Activated B cell treated with CpG ODN at 0.5 μM for 24 hours (primary cell): ENCODE measurements around the gene GNB2. TPM values are rescaled to one million over a fixed set of nuclear protein-coding genes. Genes with fewer than 3 reads are reported as not detected.

Experiments used
- ATAC-seq: fragments of 200-7000 bp; cut with Tn5 transposase; one replicate; pipeline ENCODE4 v1.10.0; 2021; ENCODE audit warnings: low read depth, mild to moderate bottlenecking, moderate library complexity
- CTCF ChIA-PET: fragments of 350-600 bp; sonication (Branson Sonifier 250); formaldehyde crosslinking; loops from one replicate; lab custom pipeline; 2021; ENCODE audit warnings: antibody characterized with exemption; lab: Charles Lee
- POLR2A ChIA-PET: fragments of 350-600 bp; sonication (Branson Sonifier 250); formaldehyde crosslinking; loops from one replicate; lab custom pipeline; 2021; ENCODE audit warnings: antibody characterized with exemption; lab: Charles Lee
- DNase-seq: peaks from one replicate; pipeline ENCODE4 v3.0.0; 2022
- H3K27ac Mint-ChIP-seq: one replicate; pipeline ENCODE4 v1.8.0; 2020; ENCODE audit warnings: mixed read lengths
- H3K27me3 Mint-ChIP-seq: one replicate; pipeline ENCODE4 v1.8.0; 2021; ENCODE audit warnings: mixed read lengths
- H3K36me3 Mint-ChIP-seq: one replicate; pipeline ENCODE4 v1.8.0; 2021; ENCODE audit warnings: low read depth, mixed read lengths
- H3K4me1 Mint-ChIP-seq: one replicate; pipeline ENCODE4 v1.8.0; 2021; ENCODE audit warnings: mixed read lengths
- H3K4me3 Mint-ChIP-seq: one replicate; pipeline ENCODE4 v1.8.0; 2020; ENCODE audit warnings: mild to moderate bottlenecking, mixed read lengths
- H3K9me3 Mint-ChIP-seq: one replicate; pipeline ENCODE4 v1.8.0; 2020; ENCODE audit warnings: mixed read lengths
- intact Hi-C: fragments of 100-400 bp; cut with micrococcal nuclease; formaldehyde crosslinking; loops from one replicate; pipeline ENCODE4 v1.15.1; 2024
- total RNA-seq: library from RNA; stranded (reverse); gene quantifications from 2 replicates; pipeline ENCODE4 v1.2.3, GENCODE V29; 2022
- TF ChIP-seq, protein P1 (sequence below): fragments of 200-600 bp; IDR thresholded peaks from one replicate; pipeline ENCODE4 v1.8.0; 2022; ENCODE audit warnings: antibody characterized with exemption, mild to moderate bottlenecking

Gene GNB2
- total RNA-seq, 1 donor from 2014 or later: 132 TPM

DNA sequence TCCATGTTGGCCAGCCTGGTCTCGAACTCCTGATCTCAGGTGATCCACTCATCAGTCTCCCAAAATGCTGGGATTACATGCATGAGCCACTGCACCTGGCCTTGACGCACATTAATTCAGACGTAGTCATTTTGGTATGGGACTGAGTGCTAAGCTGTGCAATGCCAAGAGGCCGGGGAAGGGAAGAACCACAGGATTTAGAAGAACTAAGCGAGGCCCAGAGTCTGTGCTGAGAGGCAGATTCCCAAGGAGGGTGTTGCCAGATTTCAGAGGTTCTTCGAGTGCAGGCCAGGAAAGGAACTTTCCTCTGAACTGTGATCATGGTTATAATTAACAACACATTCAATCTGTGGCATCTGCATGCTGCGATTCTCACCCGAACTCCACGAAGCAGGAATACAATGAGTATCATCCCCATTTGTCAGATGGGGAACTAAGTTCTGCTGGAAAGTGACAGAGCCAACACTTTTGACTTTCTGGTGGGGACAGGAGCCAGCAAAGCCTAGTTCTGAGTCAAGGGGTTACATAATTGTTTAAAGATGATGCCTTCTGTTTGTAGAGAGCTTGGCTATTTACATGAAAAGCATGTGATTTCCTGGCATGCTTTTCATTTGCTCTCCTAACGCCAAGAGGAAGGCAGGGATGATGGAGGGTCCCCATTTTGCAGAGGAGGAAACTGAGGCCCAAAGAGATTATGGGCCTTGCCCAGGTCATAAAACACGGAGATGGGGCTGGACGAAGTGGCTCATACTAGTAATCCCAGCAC, 53.6 kb downstream of the GNB2 start:
- ChIA-PET CTCF (interaction anchor here (2.7 to 3.0 kb wide), 2 partner anchors 21 to 168 kb away, joined by 7 to 19 read pairs; partner anchors contain the start of gene POP7), POLR2A (no interaction called here)
- intact Hi-C loops: no loop called here
- Mint-ChIP-seq H3K27ac (no peak overlapping the region), H3K27me3 (peaks cover 19% of the 10 kb centered on the region), H3K4me1 (peaks cover 5% of the 10 kb centered on the region), H3K4me3 (no peak overlapping the region), H3K36me3 (no peaks in the 10 kb centered on the region), H3K9me3 (no peaks in the 10 kb centered on the region)
- ATAC-seq (no peak), DNase-seq (no peak)
- TF ChIP-seq, protein P1, sequence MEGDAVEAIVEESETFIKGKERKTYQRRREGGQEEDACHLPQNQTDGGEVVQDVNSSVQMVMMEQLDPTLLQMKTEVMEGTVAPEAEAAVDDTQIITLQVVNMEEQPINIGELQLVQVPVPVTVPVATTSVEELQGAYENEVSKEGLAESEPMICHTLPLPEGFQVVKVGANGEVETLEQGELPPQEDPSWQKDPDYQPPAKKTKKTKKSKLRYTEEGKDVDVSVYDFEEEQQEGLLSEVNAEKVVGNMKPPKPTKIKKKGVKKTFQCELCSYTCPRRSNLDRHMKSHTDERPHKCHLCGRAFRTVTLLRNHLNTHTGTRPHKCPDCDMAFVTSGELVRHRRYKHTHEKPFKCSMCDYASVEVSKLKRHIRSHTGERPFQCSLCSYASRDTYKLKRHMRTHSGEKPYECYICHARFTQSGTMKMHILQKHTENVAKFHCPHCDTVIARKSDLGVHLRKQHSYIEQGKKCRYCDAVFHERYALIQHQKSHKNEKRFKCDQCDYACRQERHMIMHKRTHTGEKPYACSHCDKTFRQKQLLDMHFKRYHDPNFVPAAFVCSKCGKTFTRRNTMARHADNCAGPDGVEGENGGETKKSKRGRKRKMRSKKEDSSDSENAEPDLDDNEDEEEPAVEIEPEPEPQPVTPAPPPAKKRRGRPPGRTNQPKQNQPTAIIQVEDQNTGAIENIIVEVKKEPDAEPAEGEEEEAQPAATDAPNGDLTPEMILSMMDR: no peak

DNA sequence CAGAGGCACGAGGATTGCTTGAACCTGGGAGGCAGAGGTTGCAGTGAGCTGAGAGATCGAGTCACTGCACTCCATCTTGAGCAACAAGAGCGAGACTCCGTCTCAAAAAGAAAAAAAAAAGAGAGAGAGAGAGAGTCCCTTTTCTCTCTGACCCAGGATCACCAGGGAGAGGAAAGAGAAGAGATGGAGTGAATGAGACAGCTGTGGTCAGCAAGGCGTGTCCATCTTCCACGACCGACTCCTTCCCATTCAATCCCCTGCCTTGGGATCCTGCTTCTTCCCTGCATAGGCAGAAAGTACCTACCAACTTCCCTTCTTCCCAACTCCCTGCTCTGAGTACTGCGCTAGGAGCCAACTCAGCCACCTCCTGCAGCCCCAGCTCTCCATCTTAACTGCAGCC, 54.7 kb downstream of the GNB2 start:
- no peak overlapping the region for H3K27ac Mint-ChIP-seq
- TF ChIP-seq, protein P1: no peak

More for the DNA sequence above, 54.7 kb downstream of the GNB2 start:
- DNase-seq (no peak), ATAC-seq (no peak)
- POLR2A ChIA-PET: no interaction called here
- no peaks in the 10 kb centered on the region for H3K9me3 Mint-ChIP-seq
- peaks cover 13% of the 10 kb centered on the region for H3K27me3 Mint-ChIP-seq
- CTCF ChIA-PET: no interaction called here
- no peaks in the 10 kb centered on the region for H3K36me3 Mint-ChIP-seq
- no peak overlapping the region for H3K4me3 Mint-ChIP-seq
- intact Hi-C loops: no loop called here
- peaks cover 14% of the 10 kb centered on the region for H3K4me1 Mint-ChIP-seq

Other genes with a start within 250 kb of the GNB2 start
- 10.8 and 15.2 TPM in 2 replicates for gene ZCWPW1, start 245.0 kb upstream of the GNB2 start, total RNA-seq
- 61.0 and 65.5 TPM in 2 replicates for gene MEPCE, start 243.9 kb upstream of the GNB2 start, total RNA-seq
- gene PPP1R35, start 237.2 kb upstream of the GNB2 start, total RNA-seq: 41.2 and 45.0 TPM in 2 replicates
- gene SPACDR, start 209.5 kb upstream of the GNB2 start, total RNA-seq: 2.3 and 2.7 TPM in 2 replicates
- gene TSC22D4, start 194.5 kb upstream of the GNB2 start, total RNA-seq: 60.2 and 68.7 TPM in 2 replicates
- gene NYAP1, start 189.8 kb upstream of the GNB2 start, total RNA-seq: not detected in 2 replicates
- 9.5 and 10.8 TPM in 2 replicates for gene AGFG2, start 134.5 kb upstream of the GNB2 start, total RNA-seq
- 13.8 and 24.1 TPM in 2 replicates for gene SAP25, start 99.8 kb upstream of the GNB2 start, total RNA-seq
- 137 and 174 TPM in 2 replicates for gene LRCH4, start 87.6 kb upstream of the GNB2 start, total RNA-seq
- 0.29 and 1.9 TPM in 2 replicates for gene FBXO24, start 87.4 kb upstream of the GNB2 start, total RNA-seq
- gene PCOLCE, start 71.4 kb upstream of the GNB2 start, total RNA-seq: 5.4 and 5.8 TPM in 2 replicates
- 10.5 and 11.9 TPM in 2 replicates for gene MOSPD3, start 61.2 kb upstream of the GNB2 start, total RNA-seq
- gene TFR2, start 32.2 kb upstream of the GNB2 start, total RNA-seq: 7.5 and 8.5 TPM in 2 replicates
- gene ACTL6B, start 17.3 kb upstream of the GNB2 start, total RNA-seq: not detected in 2 replicates
- gene GIGYF1, start 20.5 kb downstream of the GNB2 start, total RNA-seq: 66.5 and 76.6 TPM in 2 replicates
- 21.5 and 21.7 TPM in 2 replicates for gene POP7, start 32.4 kb downstream of the GNB2 start, total RNA-seq
- gene EPO, start 46.7 kb downstream of the GNB2 start, total RNA-seq: not detected in 2 replicates
- not detected in 2 replicates for gene ZAN, start 59.9 kb downstream of the GNB2 start, total RNA-seq
- gene EPHB4, start 153.8 kb downstream of the GNB2 start, total RNA-seq: 2.5 and 4.1 TPM in 2 replicates
- 48.0 and 48.9 TPM in 2 replicates for gene SLC12A9, start 179.0 kb downstream of the GNB2 start, total RNA-seq
- 12.6 and 16.9 TPM in 2 replicates for gene TRIP6, start 193.6 kb downstream of the GNB2 start, total RNA-seq
- gene SRRT, start 201.4 kb downstream of the GNB2 start, total RNA-seq: 229 and 244 TPM in 2 replicates
- gene UFSP1, start 216.0 kb downstream of the GNB2 start, total RNA-seq: 3.4 and 4.5 TPM in 2 replicates
- 0.16 and 0.34 TPM in 2 replicates for gene ACHE, start 222.1 kb downstream of the GNB2 start, total RNA-seq